K562 (cell line): ENCODE measurements around the gene SLC7A1. TPM values are rescaled to one million over a fixed set of nuclear protein-coding genes. Genes with fewer than 3 reads are reported as not detected.

Experiments
- ATAC-seq: fragments of 200-7000 bp; cut with Tn5 transposase; 3 replicates; pipeline ENCODE4 v1.9.1; 2020; ENCODE audit warnings: moderate library complexity
- BruUV-seq: library from RNA; stranded (reverse); fragments of 400-500 nt; replicated peaks from 2 replicates; lab custom pipeline; 2021; lab: Mats Ljungman, UMichigan
- CTCF ChIA-PET: fragments of 300-600 bp; formaldehyde crosslinking; extraction: SDS; loops from one replicate; lab custom pipeline; 2021; ENCODE audit warnings: low intra/inter-chr PET ratio; lab: Yijun Ruan, JAX
- POLR2A ChIA-PET: fragments of 300-600, 350-650 bp; sonication (Branson Sonifier 250); formaldehyde crosslinking; extraction: SDS; loops from one replicate; lab custom pipeline; 2021; ENCODE audit warnings: antibody characterized with exemption, inconsistent platforms; lab: Yijun Ruan, JAX
- DNase-seq, 4 experiments: peaks; one replicate each; pipeline versions ENCODE4 v3.0.0 to v3.0.0-alpha.2; 2011 to 2018; ENCODE audit warnings: low spot score in 3 of 4, mixed read lengths in 3 of 4; ENCODE audit errors: extremely low read depth in 1 of 4
- FAIRE-seq: peaks from 2 replicates; lab custom pipeline; 2011; peaks lifted over from hg19 to GRCh38; lab: Jason Lieb, UNC
- H2AFZ ChIP-seq: 2 replicates; pipeline ENCODE4 v1.6.0; 2011; ENCODE audit warnings: low read depth, low read length, control low read depth, inconsistent platforms
- H3K27ac ChIP-seq: fragments of 200-600 bp; 3 replicates; pipeline ENCODE4 v1.8.0; 2011; ENCODE audit warnings: low read depth, mild to moderate bottlenecking, control low read depth, inconsistent platforms, low read length, moderate library complexity, mixed read lengths; ENCODE audit errors: extremely low read depth
- H3K27me3 ChIP-seq, 2 experiments: fragments of 300-600 bp in 1 of 2; 2 replicates in 1 of 2; 3 replicates in 1 of 2; pipeline versions ENCODE4 v1.6.0 to v1.8.0; 2011; ENCODE audit warnings: inconsistent platforms in 2 of 2, low read length in 2 of 2, mild to moderate bottlenecking in 1 of 2, mixed read lengths in 1 of 2, moderate library complexity in 1 of 2; ENCODE audit not compliant: control insufficient read depth in 2 of 2, insufficient read depth in 2 of 2
- H3K36me3 ChIP-seq: fragments of 300-600 bp; 3 replicates; pipeline ENCODE4 v1.8.0; 2011; ENCODE audit warnings: mild to moderate bottlenecking, low read length, inconsistent platforms; ENCODE audit not compliant: control insufficient read depth, insufficient read depth
- H3K4me1 ChIP-seq, 2 experiments: fragments of 200-600 bp in 1 of 2; replicated peaks in 1 of 2; 2 replicates in 1 of 2; 3 replicates in 1 of 2; pipeline versions ENCODE4 v1.5.1 to v1.8.0; 2011; ENCODE audit warnings: inconsistent platforms in 2 of 2, low read length in 2 of 2, mild to moderate bottlenecking in 1 of 2, mixed read lengths in 1 of 2, moderate library complexity in 1 of 2; ENCODE audit not compliant: control insufficient read depth in 2 of 2, insufficient read depth in 2 of 2
- H3K4me2 ChIP-seq: 2 replicates; pipeline ENCODE4 v1.6.1; 2011; ENCODE audit warnings: low read length, control low read depth, inconsistent platforms, mixed read lengths; ENCODE audit not compliant: insufficient read depth
- H3K4me3 ChIP-seq: fragments of 200-600 bp; sonication (generic), shearing (Covaris generic); 2 replicates; pipeline ENCODE4 v1.5.1; 2016; ENCODE audit warnings: control low read depth, inconsistent platforms
- H3K79me2 ChIP-seq: fragments of 200-600 bp; 3 replicates; pipeline ENCODE4 v1.8.0; 2011; ENCODE audit warnings: low read length, inconsistent platforms; ENCODE audit not compliant: control insufficient read depth, insufficient read depth
- H3K9ac ChIP-seq, 2 experiments: 2 replicates each; pipeline versions ENCODE4 v1.6.0 to v1.6.1; 2011; ENCODE audit warnings: low read depth in 2 of 2, low read length in 2 of 2, control low read depth in 1 of 2, inconsistent platforms in 1 of 2, mild to moderate bottlenecking in 1 of 2, mixed read lengths in 1 of 2; ENCODE audit not compliant: insufficient read depth in 1 of 2
- H3K9me1 ChIP-seq: one replicate; pipeline ENCODE4 v1.6.0; 2011; ENCODE audit warnings: inconsistent platforms, mild to moderate bottlenecking, low read length, moderate library complexity; ENCODE audit not compliant: control insufficient read depth, insufficient read depth
- H3K9me3 ChIP-seq: replicated peaks from 2 replicates; pipeline ENCODE4 v1.5.1; 2011; ENCODE audit warnings: low read depth, low read length, inconsistent platforms; ENCODE audit not compliant: control insufficient read depth, insufficient read depth
- H4K20me1 ChIP-seq: replicated peaks from 2 replicates; pipeline ENCODE4 v1.6.1; 2011; ENCODE audit warnings: low read length, inconsistent platforms, mixed read lengths; ENCODE audit not compliant: control insufficient read depth, insufficient read depth
- HDAC8 ChIP-seq: fragments of 450-650 bp; IDR thresholded peaks from 2 replicates; pipeline ENCODE4 v1.6.1; 2016; ENCODE audit warnings: mild to moderate bottlenecking, missing genetic modification characterization, moderate library complexity, missing compliant biosample characterization
- MEF2D ChIP-seq: conservative IDR thresholded peaks from 2 replicates; pipeline ENCODE4 v1.6.1; 2016; ENCODE audit warnings: low read depth, missing genetic modification characterization, missing compliant biosample characterization
- MNT ChIP-seq, 2 experiments: fragments of 450-650 bp; conservative IDR thresholded peaks; 2 replicates each; pipeline ENCODE4 v1.6.1; 2017; ENCODE audit warnings: mild to moderate bottlenecking in 2 of 2, moderate library complexity in 2 of 2
- POU5F1 ChIP-seq: fragments of 150-350 bp; IDR thresholded peaks from 2 replicates; pipeline ENCODE4 v1.6.1; 2014; ENCODE audit warnings: borderline replicate concordance, low read length, low read depth, mild to moderate bottlenecking; ENCODE audit not compliant: partially characterized antibody
- WGBS: fragments of 100-300 bp; shearing (Covaris generic); methylation state at CpG from one replicate; pipeline ENCODE4 v1.1.6; 2016; ENCODE audit warnings: low coverage, mixed read lengths; ENCODE audit not compliant: insufficient coverage; ENCODE audit errors: missing lambda C conversion rate; 5-methylcytosine and 5-hydroxymethylcytosine counted together
- in situ Hi-C: fragments of 300-500 bp; cut with MboI; formaldehyde crosslinking; loops from 4 replicates; pipeline ENCODE4 v1.15.0; 2018; ENCODE audit warnings: inconsistent platforms, mixed read lengths
- intact Hi-C: fragments of 100-400 bp; cut with micrococcal nuclease; formaldehyde crosslinking; loops from 2 replicates; pipeline ENCODE4 v1.14.2; 2022
- polyA plus RNA-seq, 8 experiments: library from polyadenylated mRNA; depleted of rRNA in 4 of 8; stranded (reverse) in 5 of 8; unstranded in 3 of 8; fragments of >200 nt; fragmentation: Nextera tagmentation in 2 of 8; fragmentation: Illumina TruSeq in 1 of 8; extraction: Ambion mirVana in 2 of 8; extraction: Trizol in 1 of 8; gene quantifications; 2 replicates each; pipeline versions ENCODE4 v1.2.1 to v1.2.3, GENCODE V29; 2011 to 2014; ENCODE audit warnings: inconsistent platforms in 1 of 8, missing spikeins in 1 of 8
- total RNA-seq, 7 experiments: library from RNA; depleted of rRNA in 6 of 7; stranded (reverse); fragments of >200 nt in 6 of 7; fragmentation: Illumina TruSeq in 2 of 7; extraction: Trizol in 2 of 7; gene quantifications; 2 replicates each; pipeline versions ENCODE4 v1.2.1 to v1.2.3, GENCODE V29; 2011 to 2021; ENCODE audit warnings: low replicate concordance in 1 of 7

The SLC7A1 gene
- total and polyA plus RNA-seq, 9 of the 15 experiments (the other 6 are each of a cell fraction or from before 2014, with no cell fraction given): 3.3 to 69.7 (median 10.8) TPM

- Histone ChIP-seq H3K79me2 (no peaks in the 10 kb centered on the region), H2AFZ (no peak overlapping the region), H3K9me1 (no peaks in the 10 kb centered on the region), H3K4me2 (no peak overlapping the region), H3K4me1 (no peaks in the 10 kb centered on the region), H3K27ac (no peak overlapping the region), H3K9me3 (no peaks in the 10 kb centered on the region), H3K9ac (no peak overlapping the region), H4K20me1 (no peaks in the 10 kb centered on the region), H3K4me3 (no peak overlapping the region), H3K27me3 (peaks cover 16 to 31% of the 10 kb centered on the region in 2 experiments; a peak in 4 of 5 replicates), H3K36me3 (no peaks in the 10 kb centered on the region)
- POLR2A ChIA-PET: no interaction called here
- FAIRE-seq: no peak
- BruUV-seq: no TSS peak
- no peak for ATAC-seq
- in situ Hi-C loops: no loop called here
- intact Hi-C loops: no loop called here
- TF ChIP-seq MEF2D (no peak), HDAC8 (no peak), MNT (conservative IDR thresholded peaks at IDR 0.05) (no peak), POU5F1 (no peak)
- no peak for DNase-seq
- CTCF ChIA-PET: no interaction called here
- whole genome bisulfite sequencing: 2% methylated on average over 7 of the region's 9 CpGs
Measured at GRCh38 chr13:29490561-29490885, 105.0 kb downstream of the SLC7A1 start.
